NCI-H510A treated with DMSO at 0.1 percent for 48 hours (cell line): ENCODE data around the gene DUSP1.

Source experiments
- DNase-seq: peaks from one replicate; lab custom pipeline; 2025; lab: John Stamatoyannopoulos, UW

DUSP1 gene

GRCh38 chr5:172743112-172743959, 27.7 kb downstream of the DUSP1 start:
- no peak for DNase-seq

GRCh38 chr5:172741206-172741582, 29.8 kb downstream of the DUSP1 start:
- DNase-seq: no peak

GRCh38 chr5:172740428-172741205, 30.4 kb downstream of the DUSP1 start:
- no peak for DNase-seq

- DNase-seq: no peak
Measured at GRCh38 chr5:172739375-172739774, 31.6 kb downstream of the DUSP1 start.

GRCh38 chr5:172736508-172737135, 34.4 kb downstream of the DUSP1 start:
- DNase-seq: no peak

GRCh38 chr5:172735141-172735831, 35.7 kb downstream of the DUSP1 start:
- DNase-seq: no peak

GRCh38 chr5:172733974-172734346, 37.0 kb downstream of the DUSP1 start:
- no peak for DNase-seq

- no peak for DNase-seq
Measured at GRCh38 chr5:172733131-172733973, 37.6 kb downstream of the DUSP1 start.

GRCh38 chr5:172732201-172732865, 38.7 kb downstream of the DUSP1 start:
- DNase-seq: no peak

- no peak for DNase-seq
Measured at GRCh38 chr5:172731680-172732074, 39.3 kb downstream of the DUSP1 start.

GRCh38 chr5:172730981-172731679, 39.9 kb downstream of the DUSP1 start:
- no peak for DNase-seq

GRCh38 chr5:172730222-172730621, 40.8 kb downstream of the DUSP1 start:
- DNase-seq: no peak

- no peak for DNase-seq
Measured at GRCh38 chr5:172729588-172729987, 41.4 kb downstream of the DUSP1 start.

GRCh38 chr5:172728481-172729241, 42.3 kb downstream of the DUSP1 start:
- DNase-seq: no peak

GRCh38 chr5:172727551-172727950, 43.4 kb downstream of the DUSP1 start:
- DNase-seq: no peak

- DNase-seq: no peak
Measured at GRCh38 chr5:172726966-172727365, 44.0 kb downstream of the DUSP1 start.

GRCh38 chr5:172725785-172726184, 45.2 kb downstream of the DUSP1 start:
- DNase-seq: no peak

- no peak for DNase-seq
Measured at GRCh38 chr5:172725273-172725672, 45.7 kb downstream of the DUSP1 start.
